ENCODE results near the gene GRM8. TPM values are rescaled to one million over a fixed set of nuclear protein-coding genes. Genes with fewer than 3 reads are reported as not detected.

Gene GRM8
- total and polyA plus RNA-seq, 9 of the 15 experiments (the other 6 are each of a cell fraction or from before 2014, with no cell fraction given): 0.13 TPM; not detected in 7

- H3K27ac ChIP-seq (ENCODE audit: extremely low read depth, low read depth, low read length): no peak overlapping the region
- FAIRE-seq: no peak
Measured at GRCh38 chr7:126541406-126541805, 711.3 kb downstream of the GRM8 start.

More at GRCh38 chr7:126541406-126541805, 711.3 kb downstream of the GRM8 start:
- no peaks in the 10 kb centered on the region for H3K9me3 ChIP-seq (replicated peaks; ENCODE audit: control insufficient read depth, insufficient read depth, low read depth, low read length)
- ATAC-seq (no peak), DNase-seq (ENCODE audit: extremely low read depth in 1 of 4, low spot score in 3 of 4) (no peak)
- in situ Hi-C loops (cut with MboI): no loop called here
- H3K4me2 ChIP-seq (ENCODE audit: insufficient read depth, low read length): no peak overlapping the region
- no peak overlapping the region for H3K4me3 ChIP-seq
- ChIA-PET POLR2A (no interaction called here), CTCF (ENCODE audit: low intra/inter-chr PET ratio) (no interaction called here)
- no peaks in the 10 kb centered on the region for H4K20me1 ChIP-seq (replicated peaks; ENCODE audit: control insufficient read depth, insufficient read depth, low read length)
- intact Hi-C loops (cut with micrococcal nuclease): no loop called here
- 2% methylated on average over 5 of the region's 5 CpGs for WGBS (ENCODE audit: insufficient coverage, low coverage, missing lambda C conversion rate)
- H3K9me1 ChIP-seq (ENCODE audit: control insufficient read depth, insufficient read depth, low read length): no peaks in the 10 kb centered on the region
- H3K4me1 ChIP-seq (replicated peaks in 1 of 2; ENCODE audit: control insufficient read depth in 2 of 2, insufficient read depth in 2 of 2, low read length in 2 of 2): no peaks in the 10 kb centered on the region
- no peak for TF ChIP-seq SUPT5H (IDR thresholded peaks at IDR 0.05)
- TF ChIP-seq ZNF707 (CRISPR knock-in tag; conservative IDR thresholded peaks at IDR 0.05): no peak
- no peak for TF ChIP-seq RBFOX2 (IDR thresholded peaks at IDR 0.05; ENCODE audit: low read depth, low read length)
- no peak for TF ChIP-seq SAP30 (IDR thresholded peaks at IDR 0.05; ENCODE audit: borderline replicate concordance, insufficient read depth, low read depth, low read length, poor library complexity, severe bottlenecking)
- no peak for TF ChIP-seq NR4A1 (CRISPR knock-in tag; IDR thresholded peaks at IDR 0.05)
- no peak for TF ChIP-seq NR4A1 (tag; IDR thresholded peaks at IDR 0.05)
- no peak for TF ChIP-seq MCM3 (IDR thresholded peaks at IDR 0.05)
- TF ChIP-seq, protein P1, sequence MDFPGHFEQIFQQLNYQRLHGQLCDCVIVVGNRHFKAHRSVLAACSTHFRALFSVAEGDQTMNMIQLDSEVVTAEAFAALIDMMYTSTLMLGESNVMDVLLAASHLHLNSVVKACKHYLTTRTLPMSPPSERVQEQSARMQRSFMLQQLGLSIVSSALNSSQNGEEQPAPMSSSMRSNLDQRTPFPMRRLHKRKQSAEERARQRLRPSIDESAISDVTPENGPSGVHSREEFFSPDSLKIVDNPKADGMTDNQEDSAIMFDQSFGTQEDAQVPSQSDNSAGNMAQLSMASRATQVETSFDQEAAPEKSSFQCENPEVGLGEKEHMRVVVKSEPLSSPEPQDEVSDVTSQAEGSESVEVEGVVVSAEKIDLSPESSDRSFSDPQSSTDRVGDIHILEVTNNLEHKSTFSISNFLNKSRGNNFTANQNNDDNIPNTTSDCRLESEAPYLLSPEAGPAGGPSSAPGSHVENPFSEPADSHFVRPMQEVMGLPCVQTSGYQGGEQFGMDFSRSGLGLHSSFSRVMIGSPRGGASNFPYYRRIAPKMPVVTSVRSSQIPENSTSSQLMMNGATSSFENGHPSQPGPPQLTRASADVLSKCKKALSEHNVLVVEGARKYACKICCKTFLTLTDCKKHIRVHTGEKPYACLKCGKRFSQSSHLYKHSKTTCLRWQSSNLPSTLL (IDR thresholded peaks at IDR 0.05): no peak
- no peak for TF ChIP-seq FOS (IDR thresholded peaks at IDR 0.05; ENCODE audit: extremely low read depth, insufficient read length)
- TF ChIP-seq ZBTB34 (CRISPR knock-in tag; IDR thresholded peaks at IDR 0.05): no peak
- TF ChIP-seq CBFB (CRISPR knock-in tag; IDR thresholded peaks at IDR 0.05): no peak
- TF ChIP-seq SP2 (IDR thresholded peaks at IDR 0.05; ENCODE audit: extremely low read depth, low read depth, low read length, poor library complexity, severe bottlenecking): no peak
- no peak for TF ChIP-seq BDP1 (IDR thresholded peaks at IDR 0.05; ENCODE audit: insufficient read depth, insufficient read length)
- TF ChIP-seq ZNF143 (CRISPR knock-in tag; IDR thresholded peaks at IDR 0.05): no peak
- TF ChIP-seq SREBF2 (CRISPR knock-in tag; IDR thresholded peaks at IDR 0.05): no peak
- no peak for TF ChIP-seq SFPQ (IDR thresholded peaks at IDR 0.05; ENCODE audit: low read depth, low read length)
- TF ChIP-seq ZNF584 (CRISPR knock-in tag; IDR thresholded peaks at IDR 0.05; ENCODE audit: low read depth): no peak
- TF ChIP-seq TCF7L2 (IDR thresholded peaks at IDR 0.05; ENCODE audit: low read depth, low read length): no peak
- H2AFZ ChIP-seq (ENCODE audit: low read depth, low read length): no peak overlapping the region
- no TSS peak for BruUV-seq (replicated peaks)
- H3K36me3 ChIP-seq (ENCODE audit: control insufficient read depth, insufficient read depth, low read length): no peaks in the 10 kb centered on the region
- no peaks in the 10 kb centered on the region for H3K27me3 ChIP-seq (ENCODE audit: control insufficient read depth in 2 of 2, insufficient read depth in 2 of 2, low read length in 2 of 2)
- H3K79me2 ChIP-seq (ENCODE audit: control insufficient read depth, insufficient read depth, low read length): no peaks in the 10 kb centered on the region
- no peak overlapping the region for H3K9ac ChIP-seq (ENCODE audit: insufficient read depth in 1 of 2, low read depth in 2 of 2, low read length in 2 of 2)

Data from K562 (cell line).